ENCODE measurements around the gene CLCN3. TPM values are rescaled to one million over a fixed set of nuclear protein-coding genes. Genes with fewer than 3 reads are reported as not detected.
"Not testable (repeated sequence)": the region's sequence is repeated elsewhere in the genome, so short reads cannot be mapped to it uniquely, and the experiment has no call there.

The CLCN3 gene
- total RNA-seq, 1 donor from 2014 or later, result 54.1 TPM

DNA sequence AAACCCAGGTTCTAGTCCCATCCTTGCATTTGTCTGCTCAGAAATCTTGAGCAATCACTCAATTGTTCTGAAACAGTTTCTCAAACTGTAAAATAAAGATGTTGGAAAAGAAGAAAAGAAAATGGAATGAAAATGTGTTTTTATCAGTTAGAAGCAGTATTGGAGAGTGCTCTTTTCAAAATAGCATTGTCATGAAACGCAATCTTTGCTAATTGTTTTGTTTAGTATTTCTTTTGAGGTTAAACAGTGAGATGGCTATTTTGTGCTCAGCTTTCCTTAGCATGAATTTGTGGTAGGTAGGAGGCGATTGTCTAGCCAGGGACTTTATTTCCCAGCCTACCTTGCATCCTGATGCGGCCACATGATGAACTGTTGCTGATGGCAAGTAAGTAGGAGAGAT is 148.0 kb downstream of the CLCN3 start:
- no peak overlapping the region for H3K4me3 ChIP-seq
- no peaks in the 10 kb centered on the region for H3K9me3 ChIP-seq (replicated peaks)
- no peaks in the 10 kb centered on the region for H3K27me3 ChIP-seq (ENCODE audit: low read depth)
- no peaks in the 10 kb centered on the region for H3K4me1 ChIP-seq
- H3K36me3 ChIP-seq, result no peaks in the 10 kb centered on the region
- DNase-seq, result no peak
- intact Hi-C loops (cut with micrococcal nuclease), result no loop called here
- TF ChIP-seq CTCF (IDR thresholded peaks at IDR 0.05; ENCODE audit: borderline replicate concordance), result no peak
- no peak overlapping the region for H3K27ac ChIP-seq (replicated peaks)

DNA sequence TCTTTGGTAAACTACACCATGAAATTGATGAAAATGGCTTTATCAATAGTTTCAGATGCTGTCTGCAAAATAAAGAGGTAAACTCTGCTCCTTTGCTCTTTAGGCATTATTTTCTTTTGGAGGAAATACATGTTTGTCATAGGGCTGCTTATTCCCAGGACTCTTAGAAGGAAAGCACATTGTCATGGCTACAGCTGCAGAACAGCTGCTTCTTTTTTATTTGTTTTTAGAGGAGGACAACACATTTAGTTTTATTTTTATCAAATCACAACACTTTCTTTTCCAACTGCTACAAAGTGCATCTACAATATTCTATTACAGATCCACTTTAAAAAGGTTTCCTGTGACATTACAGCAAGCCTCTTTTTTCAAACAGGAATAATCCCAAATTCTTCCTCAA is 150.0 kb downstream of the CLCN3 start:
- no peaks in the 10 kb centered on the region for H3K9me3 ChIP-seq (replicated peaks)
- no peak for TF ChIP-seq CTCF (IDR thresholded peaks at IDR 0.05; ENCODE audit: borderline replicate concordance)
- DNase-seq, result no peak
- peak overlapping the region; percentile 50 for H3K27ac ChIP-seq (replicated peaks)
- peaks cover 9% of the 10 kb centered on the region for H3K4me1 ChIP-seq
- H3K27me3 ChIP-seq (ENCODE audit: low read depth), result peaks cover 17% of the 10 kb centered on the region
- intact Hi-C loops (cut with micrococcal nuclease), result no loop called here
- no peak overlapping the region for H3K4me3 ChIP-seq
- H3K36me3 ChIP-seq, result no peaks in the 10 kb centered on the region

DNA sequence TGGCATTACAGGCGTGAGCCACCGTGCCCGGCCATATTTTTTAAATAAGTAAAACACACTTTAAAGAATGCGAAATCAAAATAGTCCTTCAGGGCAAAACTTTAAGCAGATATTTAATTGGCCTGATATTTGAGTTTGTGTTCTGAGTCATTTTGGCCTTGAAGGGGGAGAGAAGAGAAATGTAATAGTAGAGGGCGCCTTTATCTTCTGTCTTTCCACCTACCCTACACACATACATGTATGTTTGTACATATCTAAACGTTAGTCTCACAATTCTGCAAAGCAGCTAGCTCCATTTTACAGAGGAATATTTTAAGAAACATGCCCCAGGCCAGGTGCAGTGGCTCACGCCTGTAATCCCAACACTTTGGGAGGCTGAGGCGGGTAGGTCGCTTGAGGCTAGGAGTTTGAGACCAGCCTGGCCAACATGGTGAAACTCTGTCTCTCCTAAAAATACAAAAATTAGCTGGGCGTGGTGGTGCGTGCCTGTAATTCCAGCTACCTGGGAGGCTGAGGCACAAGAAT is 151.2 kb downstream of the CLCN3 start:
- peaks cover 27% of the 10 kb centered on the region for H3K27me3 ChIP-seq (ENCODE audit: low read depth)
- intact Hi-C loops (cut with micrococcal nuclease); H3K4me3 ChIP-seq; H3K9me3 ChIP-seq (replicated peaks); H3K36me3 ChIP-seq; H3K4me1 ChIP-seq; H3K27ac ChIP-seq (replicated peaks); DNase-seq: not testable (repeated sequence)

Other genes with a start within 250 kb of the CLCN3 start
- gene NEK1, start 8.0 kb upstream of the CLCN3 start, total RNA-seq, result 15.5 TPM
- gene HPF1, start 137.4 kb downstream of the CLCN3 start, total RNA-seq, result 18.9 TPM